HFFc6 (cell line): ENCODE data around the gene CCDC9B. TPM values are rescaled to one million over a fixed set of nuclear protein-coding genes. Genes with fewer than 3 reads are reported as not detected.

Experiments used
- DNase-seq: peaks from one replicate; pipeline ENCODE4 v3.0.0-alpha.2; 2018
- H3K27ac Mint-ChIP-seq: 2 replicates; pipeline ENCODE4 v1.8.0; 2020; ENCODE audit warnings: mild to moderate bottlenecking, mixed read lengths
- H3K27me3 Mint-ChIP-seq: 2 replicates; pipeline ENCODE4 v1.8.0; 2021; ENCODE audit warnings: mild to moderate bottlenecking, moderate library complexity, mixed read lengths; ENCODE audit not compliant: insufficient read depth
- H3K36me3 Mint-ChIP-seq: 2 replicates; pipeline ENCODE4 v1.8.0; 2021; ENCODE audit warnings: low read depth, mixed read lengths
- H3K4me1 Mint-ChIP-seq: 2 replicates; pipeline ENCODE4 v1.8.0; 2020; ENCODE audit warnings: low read depth, mixed read lengths
- H3K4me3 Mint-ChIP-seq: 2 replicates; pipeline ENCODE4 v1.8.0; 2020; ENCODE audit warnings: mild to moderate bottlenecking, moderate library complexity, mixed read lengths
- H3K9me3 Mint-ChIP-seq: 2 replicates; pipeline ENCODE4 v1.8.0; 2020; ENCODE audit warnings: mild to moderate bottlenecking, mixed read lengths
- total RNA-seq, 6 experiments: library from RNA; stranded (reverse); fragmentation: NEBNext Ultra II Directional; extraction: Animal tissue kit (Norgen Biotek cat#: 25700); gene quantifications; 2 replicates in 1 of 6; 3 replicates in 5 of 6; pipeline ENCODE4 v1.2.3, GENCODE V29; 2021
- TF ChIP-seq, protein P1 (sequence below): fragments of 200-600 bp; sonication (generic); IDR thresholded peaks from 2 replicates; pipeline ENCODE4 v1.5.0; 2021; ENCODE audit warnings: antibody characterized with exemption, mild to moderate bottlenecking

The CCDC9B gene
- total RNA-seq, 6 experiments from 2014 or later = 54.3 to 92.3 (median 57.9) TPM

GRCh38 chr15:40365016-40365415, 24.3 kb upstream of the CCDC9B start:
- TF ChIP-seq, protein P1, sequence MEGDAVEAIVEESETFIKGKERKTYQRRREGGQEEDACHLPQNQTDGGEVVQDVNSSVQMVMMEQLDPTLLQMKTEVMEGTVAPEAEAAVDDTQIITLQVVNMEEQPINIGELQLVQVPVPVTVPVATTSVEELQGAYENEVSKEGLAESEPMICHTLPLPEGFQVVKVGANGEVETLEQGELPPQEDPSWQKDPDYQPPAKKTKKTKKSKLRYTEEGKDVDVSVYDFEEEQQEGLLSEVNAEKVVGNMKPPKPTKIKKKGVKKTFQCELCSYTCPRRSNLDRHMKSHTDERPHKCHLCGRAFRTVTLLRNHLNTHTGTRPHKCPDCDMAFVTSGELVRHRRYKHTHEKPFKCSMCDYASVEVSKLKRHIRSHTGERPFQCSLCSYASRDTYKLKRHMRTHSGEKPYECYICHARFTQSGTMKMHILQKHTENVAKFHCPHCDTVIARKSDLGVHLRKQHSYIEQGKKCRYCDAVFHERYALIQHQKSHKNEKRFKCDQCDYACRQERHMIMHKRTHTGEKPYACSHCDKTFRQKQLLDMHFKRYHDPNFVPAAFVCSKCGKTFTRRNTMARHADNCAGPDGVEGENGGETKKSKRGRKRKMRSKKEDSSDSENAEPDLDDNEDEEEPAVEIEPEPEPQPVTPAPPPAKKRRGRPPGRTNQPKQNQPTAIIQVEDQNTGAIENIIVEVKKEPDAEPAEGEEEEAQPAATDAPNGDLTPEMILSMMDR = no peak
- Mint-ChIP-seq H3K27ac (no peak overlapping the region), H3K4me3 (no peak overlapping the region), H3K4me1 (no peaks in the 10 kb centered on the region), H3K36me3 (no peaks in the 10 kb centered on the region), H3K27me3 (peaks cover 38% of the 10 kb centered on the region), H3K9me3 (no peaks in the 10 kb centered on the region)
- DNase-seq = no peak

DNA sequence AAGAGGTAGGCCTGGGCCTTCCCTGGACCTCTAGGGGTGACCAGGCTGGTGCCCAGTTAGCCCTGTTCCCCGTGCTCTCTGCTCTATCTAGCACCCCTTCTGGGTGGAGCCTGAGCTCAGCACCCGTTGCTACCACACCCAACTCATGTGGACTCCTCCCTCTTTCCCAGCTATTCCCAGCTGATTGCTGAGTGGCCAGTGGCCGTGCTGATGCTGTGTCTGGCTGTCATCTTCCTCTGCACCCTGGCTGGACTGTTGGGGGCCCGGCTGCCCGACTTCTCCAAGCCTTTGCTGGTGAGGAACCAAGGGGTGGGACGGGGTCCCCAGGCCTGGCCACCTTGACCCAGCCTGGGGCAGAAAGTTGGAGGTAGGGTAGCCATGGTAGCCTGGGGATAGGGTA, 23.5 kb upstream of the CCDC9B start:
- H3K9me3 Mint-ChIP-seq = no peaks in the 10 kb centered on the region
- H3K27me3 Mint-ChIP-seq = peaks cover 38% of the 10 kb centered on the region
- TF ChIP-seq, protein P1 = no peak
- no peaks in the 10 kb centered on the region for H3K4me1 Mint-ChIP-seq
- no peaks in the 10 kb centered on the region for H3K36me3 Mint-ChIP-seq
- H3K4me3 Mint-ChIP-seq = no peak overlapping the region
- H3K27ac Mint-ChIP-seq = no peak overlapping the region
- DNase-seq = no peak

- DNase-seq = no peak
- H3K27ac Mint-ChIP-seq = no peak overlapping the region
- no peak overlapping the region for H3K4me3 Mint-ChIP-seq
- H3K36me3 Mint-ChIP-seq = no peaks in the 10 kb centered on the region
- TF ChIP-seq, protein P1 = no peak
- H3K9me3 Mint-ChIP-seq = no peaks in the 10 kb centered on the region
- H3K4me1 Mint-ChIP-seq = no peaks in the 10 kb centered on the region
- peaks cover 42% of the 10 kb centered on the region for H3K27me3 Mint-ChIP-seq
Observed at GRCh38 chr15:40363611-40364010, 22.9 kb upstream of the CCDC9B start.

- TF ChIP-seq, protein P1 = no peak
- no peak for DNase-seq
- no peak overlapping the region for H3K27ac Mint-ChIP-seq
- H3K4me3 Mint-ChIP-seq = no peak overlapping the region
- peaks cover 40% of the 10 kb centered on the region for H3K27me3 Mint-ChIP-seq
- H3K9me3 Mint-ChIP-seq = no peaks in the 10 kb centered on the region
- no peaks in the 10 kb centered on the region for H3K4me1 Mint-ChIP-seq
- no peaks in the 10 kb centered on the region for H3K36me3 Mint-ChIP-seq
Observed at GRCh38 chr15:40361640-40362039, 20.9 kb upstream of the CCDC9B start.

- Mint-ChIP-seq H3K36me3 (no peaks in the 10 kb centered on the region), H3K27me3 (peaks cover 33% of the 10 kb centered on the region), H3K4me1 (no peaks in the 10 kb centered on the region), H3K27ac (no peak overlapping the region), H3K9me3 (no peaks in the 10 kb centered on the region), H3K4me3 (no peak overlapping the region)
- TF ChIP-seq, protein P1 = no peak
- no peak for DNase-seq
Observed at GRCh38 chr15:40360015-40360414, 19.3 kb upstream of the CCDC9B start.
